ENCODE measurements around the gene LANCL1.
"Not testable (repeated sequence)": the region's sequence is repeated elsewhere in the genome, so short reads cannot be mapped to it uniquely, and the experiment has no call there.

The LANCL1 gene

GRCh38 chr2:210452194-210452593 is 24.4 kb downstream of the LANCL1 start:
- no peak for TF ChIP-seq CTCF (IDR thresholded peaks at IDR 0.05; ENCODE audit: extremely low read depth, insufficient read depth, missing control alignments)
- no peak for DNase-seq (ENCODE audit: low spot score)
- in situ Hi-C loops (cut with MboI; ENCODE audit: low pct_unique_long_range_greater_than_20kb, low sequenced_read_pairs, unreplicated experiment), result no loop called here

GRCh38 chr2:210450942-210451341 is 25.6 kb downstream of the LANCL1 start:
- DNase-seq (ENCODE audit: low spot score); in situ Hi-C loops (cut with MboI; ENCODE audit: low pct_unique_long_range_greater_than_20kb, low sequenced_read_pairs, unreplicated experiment): not testable (repeated sequence)

GRCh38 chr2:210445732-210446131 is 30.8 kb downstream of the LANCL1 start:
- no peak for DNase-seq (ENCODE audit: low spot score)
- in situ Hi-C loops (cut with MboI; ENCODE audit: low pct_unique_long_range_greater_than_20kb, low sequenced_read_pairs, unreplicated experiment), result no loop called here
- TF ChIP-seq CTCF (IDR thresholded peaks at IDR 0.05; ENCODE audit: extremely low read depth, insufficient read depth, missing control alignments), result no peak

GRCh38 chr2:210445116-210445707 is 31.3 kb downstream of the LANCL1 start:
- in situ Hi-C loops (cut with MboI; ENCODE audit: low pct_unique_long_range_greater_than_20kb, low sequenced_read_pairs, unreplicated experiment), result no loop called here
- TF ChIP-seq CTCF (IDR thresholded peaks at IDR 0.05; ENCODE audit: extremely low read depth, insufficient read depth, missing control alignments), result peak; percentile 66
- peak; percentile 24 for DNase-seq (ENCODE audit: low spot score)

- TF ChIP-seq CTCF (IDR thresholded peaks at IDR 0.05; ENCODE audit: extremely low read depth, insufficient read depth, missing control alignments), result no peak
- in situ Hi-C loops (cut with MboI; ENCODE audit: low pct_unique_long_range_greater_than_20kb, low sequenced_read_pairs, unreplicated experiment), result no loop called here
- DNase-seq (ENCODE audit: low spot score), result no peak
Observed at GRCh38 chr2:210443527-210443926, 33.0 kb downstream of the LANCL1 start.

GRCh38 chr2:210442878-210443277 is 33.7 kb downstream of the LANCL1 start:
- no peak for TF ChIP-seq CTCF (IDR thresholded peaks at IDR 0.05; ENCODE audit: extremely low read depth, insufficient read depth, missing control alignments)
- DNase-seq (ENCODE audit: low spot score), result no peak

GRCh38 chr2:210442457-210442856 is 34.1 kb downstream of the LANCL1 start:
- peak; percentile 13 for DNase-seq (ENCODE audit: low spot score)
- no peak for TF ChIP-seq CTCF (IDR thresholded peaks at IDR 0.05; ENCODE audit: extremely low read depth, insufficient read depth, missing control alignments)
- in situ Hi-C loops (cut with MboI; ENCODE audit: low pct_unique_long_range_greater_than_20kb, low sequenced_read_pairs, unreplicated experiment), result no loop called here

More at GRCh38 chr2:210442878-210443277, 33.7 kb downstream of the LANCL1 start:
- in situ Hi-C loops (cut with MboI; ENCODE audit: low pct_unique_long_range_greater_than_20kb, low sequenced_read_pairs, unreplicated experiment), result no loop called here
